ENCODE measurements around the gene CYP4F11.
"Not testable (repeated sequence)": the region's sequence is repeated elsewhere in the genome, so short reads cannot be mapped to it uniquely, and the experiment has no call there.

Gene CYP4F11

DNA sequence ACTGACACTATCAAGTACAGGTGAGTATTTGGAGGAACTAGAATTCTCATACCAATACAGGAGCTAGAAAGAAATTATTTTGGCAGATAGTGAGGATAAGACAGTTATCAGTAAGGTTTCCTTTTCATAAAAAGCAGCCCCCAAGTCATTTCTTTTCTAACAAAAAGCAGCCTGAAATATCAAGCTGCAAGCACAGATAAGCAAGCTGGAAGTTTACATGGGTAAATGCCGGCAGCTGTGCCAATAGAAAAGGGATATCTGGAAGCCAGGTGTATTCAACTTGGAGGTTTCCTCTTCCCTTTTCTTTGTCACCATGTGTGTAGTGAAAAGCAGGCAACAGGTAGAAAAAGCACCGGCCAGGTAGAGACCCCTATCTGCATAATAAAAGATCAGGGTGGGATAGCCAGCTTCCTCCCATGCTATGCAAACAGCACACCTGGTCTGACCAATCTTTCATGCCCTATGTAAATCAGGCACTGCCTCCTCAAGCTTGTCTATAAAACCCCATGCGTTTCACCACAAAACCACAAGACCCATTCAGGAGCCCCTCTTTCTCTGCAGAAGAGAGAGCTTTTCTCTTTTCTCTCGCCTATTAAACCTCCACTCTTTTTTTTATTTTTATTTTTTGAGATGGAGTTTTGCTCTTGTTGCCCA lies 59.4 kb downstream of the CYP4F11 start:
- DNase-seq (ENCODE audit: low read depth in 2 of 2), result no peak

DNA sequence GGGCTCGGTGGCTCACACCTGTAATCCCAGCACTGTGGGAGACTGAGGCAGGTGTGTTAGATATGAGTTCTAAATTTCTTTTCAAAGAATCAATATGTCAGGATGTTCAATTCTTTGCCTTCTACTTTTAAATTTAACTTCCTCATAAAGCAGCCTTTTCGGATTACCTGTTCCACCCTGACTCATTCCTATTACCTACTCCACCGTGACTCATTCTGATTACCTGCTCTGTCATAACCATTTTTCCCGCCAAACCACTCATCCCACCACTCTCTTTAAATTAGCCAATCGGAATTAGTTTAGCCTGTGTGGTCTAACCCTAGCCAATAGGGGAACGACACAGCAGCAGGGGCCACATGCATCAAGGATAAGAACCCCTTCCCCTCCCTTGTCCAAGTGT lies 60.6 kb downstream of the CYP4F11 start:
- DNase-seq (ENCODE audit: low read depth in 2 of 2), result not testable (repeated sequence)

GRCh38 chr19:15871570-15871969 lies 62.8 kb downstream of the CYP4F11 start:
- no peak for DNase-seq (ENCODE audit: low read depth in 2 of 2)

DNA sequence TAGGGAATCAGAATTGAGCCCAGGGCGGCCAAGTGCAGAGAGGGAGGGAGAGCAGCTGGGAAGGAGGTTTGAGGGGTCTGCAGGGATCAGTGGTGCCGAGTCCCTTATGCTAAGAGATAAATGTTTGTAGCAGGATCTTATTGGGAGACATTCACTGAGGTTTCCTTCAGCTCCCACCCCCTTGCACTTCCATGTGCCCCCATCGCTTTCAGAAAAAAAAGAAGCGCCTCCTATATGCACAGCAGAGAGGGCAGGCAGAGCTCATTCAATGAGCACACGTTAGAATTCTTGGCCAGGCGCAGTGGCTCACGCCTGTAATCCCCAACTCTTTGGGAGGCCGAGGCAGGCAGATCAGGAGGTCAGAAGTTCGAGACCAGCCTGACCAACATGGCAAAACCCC lies 64.5 kb downstream of the CYP4F11 start:
- DNase-seq (ENCODE audit: low read depth in 2 of 2), result no peak

- DNase-seq (ENCODE audit: low read depth in 2 of 2), result peak in 1 of 2 donors; percentile 12
Observed at GRCh38 chr19:15869109-15869555, 65.2 kb downstream of the CYP4F11 start.

- no peak for DNase-seq (ENCODE audit: low read depth in 2 of 2)
Observed at GRCh38 chr19:15866636-15867035, 67.7 kb downstream of the CYP4F11 start.

DNA sequence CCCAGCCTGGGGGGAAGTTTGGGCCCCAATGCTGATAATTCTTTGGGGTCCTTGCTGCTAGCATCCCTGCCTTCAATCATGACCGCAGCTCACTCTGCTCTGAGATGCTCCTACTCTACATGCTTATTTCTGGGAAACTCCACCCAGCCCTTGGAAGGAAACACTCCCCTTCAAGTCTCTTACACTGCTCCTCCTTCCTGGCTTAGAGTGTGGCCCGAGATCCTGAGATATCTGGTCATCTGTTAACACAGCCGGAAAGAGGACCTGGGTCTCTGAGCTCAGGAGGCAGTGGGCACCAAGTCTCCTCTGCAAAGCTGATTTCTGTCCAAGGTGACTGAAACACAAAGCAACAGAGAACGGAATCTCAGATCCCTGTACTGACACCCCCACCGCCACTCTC lies 69.5 kb downstream of the CYP4F11 start:
- DNase-seq (ENCODE audit: low read depth in 2 of 2), result no peak

- DNase-seq (ENCODE audit: low read depth in 2 of 2), result no peak
Observed at GRCh38 chr19:15863272-15863671, 71.1 kb downstream of the CYP4F11 start.

- DNase-seq (ENCODE audit: low read depth in 2 of 2), result no peak
Observed at GRCh38 chr19:15862444-15862843, 71.9 kb downstream of the CYP4F11 start.
